ENCODE measurements around the gene ENTHD1.
"Not testable (repeated sequence)": the region's sequence is repeated elsewhere in the genome, so short reads cannot be mapped to it uniquely, and the experiment has no call there.

The ENTHD1 gene

DNA sequence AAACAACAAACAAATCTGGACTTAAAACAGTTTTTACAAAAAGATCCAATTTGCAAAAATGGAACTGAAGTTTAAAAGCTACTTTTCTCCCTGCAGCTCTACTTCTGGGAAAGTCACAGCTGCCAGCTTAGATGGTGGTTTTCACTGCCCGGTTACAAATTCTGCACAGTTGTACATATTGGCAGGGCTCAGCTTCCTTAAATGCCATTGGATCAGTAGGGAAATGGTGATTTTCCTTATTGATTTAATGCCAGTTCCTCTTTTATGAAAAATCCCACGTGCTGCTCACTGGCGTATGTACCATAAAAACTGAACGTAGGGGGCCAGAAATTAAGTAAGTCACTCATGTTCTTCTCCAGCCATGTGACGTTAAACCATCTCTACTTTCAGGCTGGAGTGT lies 30.1 kb upstream of the ENTHD1 start:
- no peak for DNase-seq

DNA sequence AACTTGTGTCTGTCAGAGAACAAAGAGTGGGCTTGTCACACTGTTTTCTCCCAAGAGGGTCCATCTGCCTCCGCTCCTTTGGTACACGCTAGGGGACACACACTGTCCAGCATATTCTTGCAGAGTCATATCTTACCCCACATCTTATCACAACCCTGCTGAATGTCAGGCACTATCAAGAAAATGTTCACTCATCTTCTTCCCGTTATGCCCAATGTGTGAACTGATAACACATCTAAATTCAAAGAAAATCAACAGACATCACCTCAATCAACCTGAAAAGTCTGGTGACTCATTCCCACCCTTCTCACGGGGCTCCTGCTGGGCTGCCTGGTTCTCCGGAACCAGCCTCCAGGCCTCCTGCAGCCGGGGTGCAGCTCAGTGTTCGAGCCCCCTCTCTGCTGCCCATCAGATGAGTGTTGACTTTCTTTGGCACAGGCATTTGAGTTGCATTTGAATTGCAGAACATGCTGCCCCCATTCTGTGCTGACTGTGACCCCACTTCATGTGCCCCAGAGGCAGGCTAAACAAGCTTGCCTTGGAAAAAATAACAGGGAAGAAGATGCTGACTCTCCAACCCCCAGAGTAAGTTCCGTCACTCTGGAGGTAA lies 26.7 kb upstream of the ENTHD1 start:
- no peak for DNase-seq

DNA sequence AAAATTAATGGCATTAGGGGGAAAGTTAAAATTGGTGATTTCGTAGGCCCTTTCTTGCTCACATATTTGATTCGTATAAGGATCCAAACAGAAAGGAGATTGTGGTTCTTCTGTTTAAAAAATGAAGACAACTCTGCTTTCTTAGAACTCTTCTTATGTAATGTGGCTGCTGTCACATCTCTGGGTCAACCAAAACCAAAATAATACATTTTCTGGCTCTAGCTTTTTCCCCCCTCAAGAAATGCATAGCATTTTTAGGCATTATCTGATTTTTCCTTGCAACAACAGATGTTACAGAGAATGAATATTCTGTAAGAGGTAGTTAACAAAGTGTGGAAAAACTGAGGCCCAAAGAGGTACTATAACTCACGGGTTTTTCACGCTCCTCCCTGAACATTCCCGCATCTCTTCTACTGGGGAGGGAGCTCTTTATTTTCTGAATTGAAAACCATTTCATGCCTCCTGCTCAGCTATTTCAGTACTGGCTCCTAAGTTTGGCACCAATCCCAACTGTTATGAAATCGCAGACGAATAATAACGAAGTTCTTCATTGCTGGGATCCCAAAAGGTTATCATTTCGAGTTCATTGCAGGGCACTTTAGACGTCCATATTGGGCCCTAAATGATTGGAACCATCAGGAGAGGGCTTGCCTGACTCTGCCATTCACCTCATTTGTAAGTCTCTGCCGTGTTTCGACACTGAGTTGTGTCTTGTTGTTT lies 24.4 kb upstream of the ENTHD1 start:
- no peak for DNase-seq

DNA sequence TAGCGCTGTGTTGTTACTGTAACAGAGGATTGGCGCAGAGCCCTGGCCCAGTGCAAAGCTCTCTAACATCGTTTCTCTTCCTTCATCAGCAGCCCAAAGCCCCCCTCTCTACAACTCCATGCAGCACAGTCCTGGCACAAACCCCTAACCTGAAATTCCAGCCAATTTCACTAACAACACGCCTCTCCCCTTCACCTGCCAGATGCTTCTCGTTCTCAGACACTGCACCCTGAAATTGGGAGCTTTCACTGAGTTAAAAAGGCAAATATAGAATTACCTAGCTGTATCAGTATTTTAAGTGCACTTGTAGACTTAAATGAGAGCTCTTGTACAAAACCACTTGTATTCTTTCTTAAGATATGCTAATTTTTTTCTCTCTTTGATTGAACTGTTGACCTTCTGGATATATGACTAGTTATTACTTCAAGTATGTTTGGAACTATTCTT lies 23.7 kb upstream of the ENTHD1 start:
- DNase-seq, result peak; percentile 62

DNA sequence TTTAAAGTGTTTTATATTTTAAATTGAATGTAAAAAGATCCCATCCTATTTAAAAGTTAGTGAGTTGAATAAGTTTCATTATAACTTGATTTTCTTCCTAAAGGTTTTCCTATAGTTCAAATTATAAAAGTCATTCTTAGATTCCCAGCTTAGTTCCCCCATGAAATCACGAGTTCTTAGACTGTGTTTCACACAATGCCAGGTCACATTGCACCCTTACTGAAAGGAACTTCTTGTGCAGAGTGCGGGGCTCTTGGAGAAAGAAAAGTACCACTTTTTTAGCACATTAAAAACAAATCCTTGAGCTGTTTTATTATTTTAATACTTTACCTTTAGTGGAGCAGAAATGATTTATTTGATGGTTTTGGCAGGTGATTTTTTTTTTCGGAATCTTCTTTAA lies 22.9 kb upstream of the ENTHD1 start:
- DNase-seq, result no peak

DNA sequence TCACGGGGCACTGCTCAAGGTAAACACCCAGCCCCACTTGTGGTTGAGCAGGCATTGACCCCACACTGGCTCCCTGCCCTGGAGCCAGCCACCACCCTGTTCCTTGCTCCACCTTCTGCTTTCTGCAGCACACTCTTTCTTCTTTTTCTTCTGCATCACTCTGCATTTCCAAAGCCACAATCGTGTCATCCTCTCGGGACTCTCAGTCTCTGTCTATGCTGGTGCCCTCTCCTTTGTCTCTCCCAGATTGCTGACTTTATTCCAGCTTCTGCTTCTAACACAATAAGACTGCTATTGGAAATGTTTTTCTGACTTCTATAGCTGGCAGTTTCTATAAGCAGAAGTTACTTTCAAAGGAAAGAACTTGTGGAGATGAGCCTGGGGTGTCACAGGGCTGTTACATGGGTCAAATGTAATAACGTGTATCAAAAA lies 21.8 kb upstream of the ENTHD1 start:
- peak; percentile 29 for DNase-seq

DNA sequence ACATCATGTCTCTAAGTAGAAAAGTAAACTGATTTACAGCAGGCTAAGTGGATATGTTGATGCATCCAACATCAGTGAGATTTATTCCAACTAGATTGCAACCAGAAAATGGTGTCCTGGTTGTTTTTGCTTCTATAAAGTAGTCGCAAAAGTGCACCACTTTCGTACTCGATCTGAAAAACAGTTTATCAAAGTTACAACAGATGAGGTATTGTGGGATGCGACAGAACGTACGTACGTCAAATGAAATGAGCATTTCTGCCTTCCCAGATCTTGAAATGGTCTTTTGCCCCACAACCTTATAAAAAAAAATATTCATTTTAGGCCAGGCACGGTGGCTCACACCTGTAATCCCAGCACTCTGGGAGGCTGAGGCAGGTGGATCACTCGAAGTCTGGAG lies 21.0 kb upstream of the ENTHD1 start:
- DNase-seq, result no peak

DNA sequence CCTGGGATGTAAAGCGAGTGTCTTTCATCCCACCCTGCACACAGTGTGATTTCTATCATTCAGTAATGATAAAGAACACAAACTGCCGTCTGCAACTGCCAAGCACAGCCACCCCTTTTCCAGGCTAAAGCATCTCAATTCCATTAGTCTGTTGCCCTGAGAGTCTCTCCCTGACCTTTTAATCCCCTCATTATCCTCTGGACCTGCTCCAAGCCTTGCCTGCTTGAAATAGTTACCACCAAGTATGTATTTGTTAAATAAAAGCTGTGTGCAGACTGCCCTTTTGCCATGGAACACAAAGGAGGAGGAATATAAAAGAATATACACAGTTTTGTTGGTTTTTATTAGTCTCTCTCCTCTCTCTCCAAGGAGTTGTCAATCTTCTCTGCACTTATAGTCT lies 20.3 kb upstream of the ENTHD1 start:
- DNase-seq, result no peak

DNA sequence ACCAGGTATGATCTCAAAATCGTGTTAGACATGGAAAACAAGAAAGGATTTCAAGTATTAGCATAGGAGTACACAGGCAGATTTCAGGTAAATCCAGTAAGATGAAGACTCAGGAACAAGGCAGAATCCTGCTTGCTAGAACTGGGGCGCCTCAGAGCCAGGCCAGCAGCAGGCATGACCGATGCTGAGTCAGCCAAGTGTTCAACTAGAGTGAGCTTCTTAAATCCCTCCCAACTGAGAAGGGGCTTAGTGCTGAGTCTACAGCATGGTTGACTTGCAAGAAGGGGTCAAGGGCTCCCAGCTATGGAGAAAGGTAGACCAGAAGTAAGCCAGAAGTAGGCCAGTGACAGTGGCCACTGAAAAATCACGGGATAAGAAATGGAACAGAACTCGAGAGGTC lies 19.8 kb upstream of the ENTHD1 start:
- no peak for DNase-seq

DNA sequence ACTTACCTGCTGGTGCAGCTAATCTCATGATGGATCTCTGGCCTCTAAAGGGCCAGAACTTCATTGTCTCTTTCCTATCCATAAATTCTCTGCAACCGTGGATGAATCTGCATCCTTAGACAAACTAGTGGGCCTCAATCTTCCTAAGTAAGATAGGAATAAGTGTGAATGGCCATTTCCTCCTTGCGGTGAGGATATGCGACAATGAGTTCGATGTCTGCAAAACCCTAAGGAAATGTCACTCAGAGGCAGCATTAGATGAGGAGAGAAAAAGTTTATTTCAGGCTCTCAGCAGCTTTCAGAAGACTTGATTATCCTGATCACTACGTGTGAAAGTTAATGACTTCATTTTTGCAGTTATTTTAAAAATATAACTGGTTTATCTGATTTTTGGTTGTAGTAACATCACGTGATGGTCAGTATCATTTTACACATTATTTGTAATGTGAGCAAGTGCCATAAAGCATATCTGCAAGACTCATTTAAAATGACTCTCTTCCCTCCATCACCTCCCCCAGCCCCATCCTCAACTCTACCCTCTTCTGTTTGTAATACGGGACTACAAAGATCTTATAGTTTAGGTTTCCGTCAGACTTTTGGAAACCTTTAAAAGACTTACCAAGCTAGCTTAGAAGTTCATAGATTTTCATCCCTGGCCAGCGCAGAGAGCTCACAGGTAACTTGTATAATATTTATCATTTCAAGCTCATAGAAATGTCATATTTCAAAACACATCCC lies 17.5 kb upstream of the ENTHD1 start:
- no peak for DNase-seq

DNA sequence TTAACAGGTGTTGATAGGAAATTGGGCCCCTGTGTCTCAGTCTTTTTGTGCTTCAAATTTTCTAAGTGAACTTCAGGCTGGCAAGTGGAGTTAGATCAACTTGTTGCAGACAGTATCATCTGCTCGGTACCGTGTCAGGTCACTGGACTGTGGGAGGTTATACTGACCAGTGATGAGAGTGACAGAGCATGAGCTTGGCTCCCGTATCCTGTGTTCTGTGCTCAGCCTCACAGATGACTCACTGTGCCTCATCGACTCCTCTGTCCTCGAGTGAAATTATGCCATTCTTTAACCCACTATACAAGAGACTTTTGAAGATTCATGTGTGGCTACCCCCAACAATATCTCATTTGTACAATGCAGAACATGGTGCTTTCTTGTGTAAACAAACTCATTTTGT lies 15.2 kb upstream of the ENTHD1 start:
- DNase-seq, result no peak

DNA sequence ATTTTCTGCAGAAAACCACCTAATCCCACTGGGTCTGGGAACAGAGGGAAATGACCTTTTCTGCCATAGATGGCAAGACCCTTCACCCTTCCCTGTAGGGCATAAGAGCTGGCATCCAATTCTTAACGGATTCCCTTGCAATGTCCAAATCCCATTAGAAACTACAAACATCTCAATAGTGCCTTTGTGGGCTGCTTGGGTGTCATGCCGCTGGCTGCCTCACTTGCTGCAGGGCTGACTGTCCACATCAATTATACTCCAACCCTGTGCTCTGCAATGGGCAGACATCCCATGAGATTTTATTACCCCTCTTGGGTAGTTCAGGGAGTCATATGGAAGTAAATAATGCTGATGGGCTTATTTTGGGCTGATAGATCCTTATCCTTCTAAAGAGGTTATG lies 14.6 kb upstream of the ENTHD1 start:
- no peak for DNase-seq

DNA sequence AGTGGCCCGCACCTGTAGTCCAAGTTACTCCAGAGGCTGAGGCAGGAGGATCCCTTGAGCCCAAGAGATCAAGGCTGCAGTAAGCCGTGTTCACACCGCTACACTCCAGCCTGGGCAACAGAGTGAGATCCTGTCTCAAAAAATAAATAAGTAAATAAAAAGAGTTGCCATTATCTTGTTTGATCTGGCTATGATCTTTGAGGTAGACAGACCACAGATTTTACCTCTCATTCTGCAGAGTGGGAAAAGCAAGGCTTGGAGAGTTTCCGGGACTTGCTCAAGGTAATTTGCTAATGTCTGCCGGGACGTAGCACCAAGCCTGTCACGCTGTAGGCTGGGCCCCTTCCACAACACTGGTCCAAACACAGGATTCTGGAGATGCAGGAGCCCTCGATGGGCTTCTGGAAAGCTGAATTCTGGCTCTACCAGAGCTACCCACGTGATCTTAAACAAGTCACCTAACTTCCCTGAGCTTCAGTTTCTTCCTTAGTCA lies 14.1 kb upstream of the ENTHD1 start:
- no peak for DNase-seq

DNA sequence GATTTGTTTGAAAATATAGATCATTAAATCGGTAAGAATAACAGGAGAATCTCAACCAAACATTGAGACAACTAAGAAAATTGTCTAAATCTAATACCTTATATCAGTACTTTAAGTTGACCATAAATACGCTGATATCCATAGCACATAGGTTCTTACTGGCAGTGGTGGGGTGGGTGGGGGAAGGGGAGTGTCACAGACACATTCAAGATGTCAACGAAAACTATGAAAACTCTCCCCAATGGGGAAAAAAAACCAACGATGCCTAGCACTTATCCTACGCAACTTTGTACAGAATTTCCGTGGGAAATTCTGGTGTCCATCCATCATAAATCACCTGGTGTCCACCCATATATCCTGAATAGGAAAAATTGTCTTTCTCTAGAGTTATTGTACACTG lies 13.5 kb upstream of the ENTHD1 start:
- DNase-seq, result no peak

DNA sequence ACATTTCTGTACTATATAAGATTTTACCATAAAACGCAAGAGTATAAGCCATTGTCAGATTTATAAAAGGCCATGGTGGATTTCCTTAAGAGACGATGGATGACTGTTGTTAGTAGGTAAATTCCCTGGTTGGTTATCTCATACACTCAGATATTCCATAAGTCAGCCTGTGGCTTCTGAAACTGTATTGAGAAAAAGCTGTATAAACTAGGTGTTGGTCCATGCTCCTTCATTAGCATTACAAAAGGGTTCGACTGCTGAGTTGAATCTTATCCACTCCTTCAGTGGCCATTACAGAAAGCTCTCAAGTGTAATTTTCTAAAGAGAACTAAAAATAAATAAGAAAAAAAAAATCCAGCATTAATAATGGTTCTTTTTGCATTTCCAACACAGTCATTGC lies 12.6 kb upstream of the ENTHD1 start:
- no peak for DNase-seq

DNA sequence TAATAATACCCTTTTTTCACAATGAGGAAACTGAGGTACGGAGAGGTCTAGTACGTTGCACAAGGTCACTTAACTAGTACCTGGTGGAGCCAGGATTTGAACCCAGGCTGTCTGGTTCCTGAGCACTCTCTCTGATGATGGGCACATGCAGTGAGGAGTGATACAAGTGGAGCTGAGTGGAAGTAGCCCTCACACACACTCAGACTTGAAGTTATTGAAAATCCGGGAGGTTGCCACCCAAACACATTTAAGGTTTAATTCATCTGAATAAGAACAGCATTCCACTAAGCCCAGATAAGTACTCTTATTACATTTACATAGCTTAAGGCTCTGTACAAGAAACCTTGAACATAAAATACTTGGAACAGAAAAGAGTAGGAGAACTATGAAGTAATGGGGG lies 12.1 kb upstream of the ENTHD1 start:
- no peak for DNase-seq

DNA sequence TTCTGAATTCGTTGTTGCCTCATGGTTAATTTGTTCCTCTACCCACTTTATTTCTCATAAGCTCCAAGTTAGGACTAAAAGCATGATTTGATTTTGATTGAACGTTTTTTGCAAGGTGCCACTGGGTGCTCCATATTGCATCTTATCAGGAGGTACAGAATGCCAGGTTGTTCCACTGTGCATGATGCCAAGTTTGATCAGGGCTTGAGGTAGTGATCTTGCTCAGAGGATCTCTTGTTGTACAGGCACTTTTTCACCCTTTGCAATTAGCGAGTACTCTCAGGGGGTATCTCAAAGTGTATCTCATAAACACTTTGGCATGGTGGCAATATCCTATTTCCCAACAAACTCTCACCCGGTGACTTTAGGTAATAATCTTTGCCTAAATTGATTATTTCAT lies 11.3 kb upstream of the ENTHD1 start:
- no peak for DNase-seq

DNA sequence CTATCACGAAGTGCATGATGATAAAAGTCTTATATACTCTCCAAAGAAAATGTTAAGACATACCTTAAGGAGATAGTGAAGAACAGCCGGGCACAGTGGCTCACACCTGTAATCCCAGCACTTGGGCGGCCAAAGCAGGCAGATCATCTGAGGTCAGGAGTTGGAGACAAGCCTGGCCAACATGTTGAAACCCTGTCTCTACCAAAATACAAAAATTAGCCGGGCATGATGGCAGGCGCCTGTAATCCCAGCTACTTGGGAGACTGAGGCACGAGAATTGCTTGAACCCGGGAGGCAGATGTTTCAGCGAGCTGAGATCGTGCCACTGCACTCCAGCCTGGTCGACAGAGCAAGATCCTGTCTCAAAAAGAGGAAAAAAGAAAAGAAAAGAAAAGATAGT lies 10.5 kb upstream of the ENTHD1 start:
- not testable (repeated sequence) for DNase-seq

DNA sequence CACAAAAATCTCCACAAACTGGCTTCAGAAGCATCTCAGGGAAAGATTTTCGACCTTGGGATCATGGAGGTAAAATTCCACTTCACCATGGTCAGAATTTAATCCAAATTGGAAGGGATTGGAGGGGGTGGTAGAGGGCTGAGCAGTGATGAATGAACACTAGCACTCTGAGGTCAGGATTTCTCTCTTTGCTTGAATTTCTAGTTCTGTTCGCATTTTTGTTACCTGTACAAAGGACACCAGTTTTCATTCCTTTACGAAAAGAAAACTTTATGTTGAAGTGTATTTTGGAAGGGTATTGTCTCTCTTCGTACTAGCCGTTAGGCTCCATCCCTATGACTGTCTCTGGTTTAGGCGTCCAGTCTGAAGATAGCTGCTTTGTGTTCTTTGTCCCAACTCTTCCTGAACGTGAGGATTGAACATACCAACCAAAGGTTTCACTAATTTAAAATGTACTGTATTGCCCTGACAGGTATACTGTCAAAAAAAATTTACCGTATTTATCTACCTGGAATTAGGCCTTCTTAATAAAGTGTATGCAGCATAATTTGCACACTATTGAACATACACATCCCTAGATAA lies 8.1 kb upstream of the ENTHD1 start:
- no peak for DNase-seq

DNA sequence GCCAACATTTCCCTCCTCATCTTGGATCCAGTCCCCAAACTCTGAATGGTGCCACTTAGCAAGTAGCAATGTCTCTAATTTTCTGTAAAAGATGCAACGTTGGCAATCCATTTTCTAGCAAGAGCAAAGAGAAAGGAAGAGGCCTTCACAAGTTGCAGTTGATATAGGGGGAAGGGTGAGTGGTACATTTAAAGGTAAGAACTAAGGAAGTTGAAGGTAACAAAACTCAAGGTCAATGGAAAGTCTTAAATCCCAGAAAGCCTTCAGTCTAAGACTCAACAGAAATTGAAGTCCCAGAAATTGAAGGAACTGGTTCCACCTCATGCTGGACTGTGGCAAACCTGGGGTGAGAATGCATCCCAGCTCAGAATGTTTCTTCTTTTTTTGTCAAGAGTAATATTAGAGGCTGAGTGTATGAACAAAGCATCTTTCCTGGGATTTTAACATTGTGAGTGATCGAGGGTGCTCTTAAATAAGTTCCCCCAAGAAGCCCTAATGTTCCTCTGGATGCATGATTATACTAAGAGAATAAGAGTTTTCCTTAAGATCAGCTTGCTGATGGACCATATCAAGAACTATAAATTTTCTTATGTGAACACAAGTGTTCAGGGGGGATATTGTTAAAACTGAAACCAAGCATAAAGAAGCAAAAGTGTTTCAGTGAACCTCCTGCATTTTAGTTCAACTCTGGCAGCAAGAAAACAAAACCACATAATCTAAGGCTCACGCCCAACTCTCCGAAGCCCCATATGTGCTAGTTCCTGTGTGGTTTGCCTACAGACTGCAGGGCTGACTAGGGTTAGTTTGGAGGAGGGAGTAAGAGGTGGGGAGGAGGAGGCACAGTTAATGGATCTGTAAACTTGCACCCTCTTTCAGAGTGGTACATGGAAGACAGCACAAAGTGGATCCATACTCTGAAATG lies 7.0 kb upstream of the ENTHD1 start, which contains the start of gene GRAP2:
TSS of gene GRAP2 (plus strand) at position 779 of the 922 bp plus-strand sequence. CDS start 46,023 bp downstream, outside the sequence.
- no peak for DNase-seq

DNA sequence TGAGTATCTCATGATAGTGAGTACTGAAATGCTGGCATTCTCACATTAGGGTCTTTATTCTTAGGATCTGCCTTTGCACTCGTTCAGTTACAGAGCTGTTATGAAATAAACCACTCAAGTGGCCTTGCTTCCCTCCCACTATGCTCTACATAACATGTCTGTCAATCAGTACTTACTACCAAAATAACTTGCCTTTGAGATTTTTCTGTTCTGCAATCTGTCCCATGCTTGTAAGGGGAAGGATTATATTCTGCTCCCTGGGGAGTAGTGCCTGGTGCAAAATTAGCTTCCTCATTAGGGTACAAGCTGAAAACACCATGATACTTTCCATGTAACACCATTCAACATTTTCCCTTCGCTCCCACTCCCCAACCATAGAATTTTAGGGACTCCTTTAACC lies 5.4 kb upstream of the ENTHD1 start:
- no peak for DNase-seq

DNA sequence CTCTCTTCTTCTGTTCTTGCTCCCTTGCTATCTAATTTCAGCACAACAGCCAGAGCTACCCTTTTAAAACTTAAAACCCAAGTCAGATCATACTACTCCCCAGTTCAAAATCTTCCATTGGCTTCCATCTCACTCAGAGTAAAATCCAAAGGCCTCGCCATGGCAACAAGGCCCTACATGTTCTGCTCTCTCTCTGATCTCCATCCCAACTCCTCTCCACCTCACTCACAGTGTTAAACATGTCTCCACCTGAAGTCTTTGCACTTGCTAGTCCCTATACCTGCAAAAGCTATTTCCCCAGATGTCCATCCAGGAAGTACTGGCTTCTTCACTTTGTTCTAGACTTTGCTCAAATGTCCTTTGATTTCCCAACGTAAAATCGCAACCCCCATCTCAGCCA lies 4.3 kb upstream of the ENTHD1 start:
- no peak for DNase-seq
